HEK293 (cell line): Measurements from ENCODE around the gene SYNE1.

Source experiments
- CTCF ChIA-PET: fragments of 350-600 bp; formaldehyde crosslinking; extraction: SDS; loops from one replicate; lab custom pipeline; 2021; ENCODE audit warnings: antibody characterized with exemption; lab: Yijun Ruan, JAX
- POLR2A ChIA-PET: fragments of 300-600 bp; formaldehyde crosslinking; extraction: SDS; loops from one replicate; lab custom pipeline; 2020; ENCODE audit warnings: antibody characterized with exemption, inconsistent platforms; lab: Yijun Ruan, JAX
- H3K27ac ChIP-seq: fragments of 200-500 bp; sonication (Bioruptor generic); 2 replicates; pipeline ENCODE4 v1.5.1; 2014; ENCODE audit warnings: low read depth, low read length, control low read depth, inconsistent platforms; ENCODE audit errors: extremely low read depth
- H3K36me3 ChIP-seq, 2 experiments: fragments of 200-500 bp in 1 of 2; sonication (Bioruptor generic) in 1 of 2; 1 replicate in 1 of 2; 2 replicates in 1 of 2; pipeline ENCODE4 v1.5.1; 2014 to 2017; ENCODE audit warnings: inconsistent platforms in 2 of 2, low read length in 2 of 2; ENCODE audit not compliant: control insufficient read depth in 2 of 2, insufficient read depth in 1 of 2
- H3K4me1 ChIP-seq: fragments of 200-500 bp; sonication (Bioruptor generic); 2 replicates; pipeline ENCODE4 v1.5.1; 2014; ENCODE audit warnings: mild to moderate bottlenecking, low read length, inconsistent platforms; ENCODE audit not compliant: control insufficient read depth, insufficient read depth
- H3K4me3 ChIP-seq: 2 replicates; pipeline ENCODE4 v1.5.1; 2011; ENCODE audit warnings: low read depth, mild to moderate bottlenecking, control low read depth, low read length, moderate library complexity
- H3K9me3 ChIP-seq: fragments of 200-500 bp; sonication (Bioruptor generic); 2 replicates; pipeline ENCODE4 v1.5.1; 2014; ENCODE audit warnings: low read depth, low read length, inconsistent platforms; ENCODE audit not compliant: control insufficient read depth, insufficient read depth
- GLI2 ChIP-seq: fragments of 450-650 bp; formaldehyde crosslinking; IDR thresholded peaks from 2 replicates; pipeline ENCODE4; 2017; ENCODE audit warnings: missing biosample characterization, missing genetic modification characterization, low read depth, borderline replicate concordance
- SP3 ChIP-seq: fragments of 450-650 bp; formaldehyde crosslinking; IDR thresholded peaks from 2 replicates; pipeline ENCODE4 v1.5.1; 2016; ENCODE audit warnings: missing biosample characterization, missing genetic modification characterization
- ZBTB20 ChIP-seq: fragments of 450-650 bp; formaldehyde crosslinking; IDR thresholded peaks from 2 replicates; pipeline ENCODE4 v1.5.1; 2016; ENCODE audit warnings: missing biosample characterization, missing genetic modification characterization
- ZFP41 ChIP-seq: fragments of 450-650 bp; formaldehyde crosslinking; IDR thresholded peaks from 2 replicates; pipeline ENCODE4 v1.5.1; 2016; ENCODE audit warnings: missing biosample characterization, missing genetic modification characterization, borderline replicate concordance
- ZNF133 ChIP-seq: fragments of 450-650 bp; formaldehyde crosslinking; IDR thresholded peaks from 2 replicates; pipeline ENCODE4 v1.5.1; 2016; ENCODE audit warnings: missing biosample characterization, missing genetic modification characterization
- ZNF146 ChIP-seq: fragments of 450-650 bp; formaldehyde crosslinking; IDR thresholded peaks from 2 replicates; pipeline ENCODE4 v1.5.1; 2016; ENCODE audit warnings: missing biosample characterization, missing genetic modification characterization
- ZNF174 ChIP-seq: fragments of 450-650 bp; formaldehyde crosslinking; IDR thresholded peaks from 2 replicates; pipeline ENCODE4 v1.5.0; 2017; ENCODE audit warnings: missing biosample characterization, mild to moderate bottlenecking, missing genetic modification characterization
- ZNF266 ChIP-seq: fragments of 450-650 bp; formaldehyde crosslinking; IDR thresholded peaks from 2 replicates; pipeline ENCODE4 v1.5.1; 2016; ENCODE audit warnings: missing biosample characterization, missing genetic modification characterization, low read depth
- ZNF433 ChIP-seq: fragments of 450-650 bp; formaldehyde crosslinking; IDR thresholded peaks from 2 replicates; pipeline ENCODE4 v1.5.1; 2016; ENCODE audit warnings: missing biosample characterization, missing genetic modification characterization, low read depth
- ZNF473 ChIP-seq: fragments of 450-650 bp; formaldehyde crosslinking; IDR thresholded peaks from 2 replicates; pipeline ENCODE4 v1.5.1; 2017; ENCODE audit warnings: missing biosample characterization, missing genetic modification characterization
- ZNF501 ChIP-seq: fragments of 450-650 bp; formaldehyde crosslinking; IDR thresholded peaks from 2 replicates; pipeline ENCODE4 v1.5.1; 2016; ENCODE audit warnings: missing biosample characterization, missing genetic modification characterization
- ZNF529 ChIP-seq: fragments of 450-650 bp; formaldehyde crosslinking; IDR thresholded peaks from 2 replicates; pipeline ENCODE4 v1.5.1; 2017; ENCODE audit warnings: missing genetic modification characterization, missing biosample characterization; ENCODE audit not compliant: insufficient replicate concordance
- ZNF621 ChIP-seq: fragments of 450-650 bp; formaldehyde crosslinking; IDR thresholded peaks from 2 replicates; pipeline ENCODE4 v1.5.1; 2017; ENCODE audit warnings: missing biosample characterization, missing genetic modification characterization
- ZNF776 ChIP-seq: fragments of 450-650 bp; formaldehyde crosslinking; IDR thresholded peaks from 2 replicates; pipeline ENCODE4 v1.5.0; 2017; ENCODE audit warnings: missing biosample characterization, missing genetic modification characterization, borderline replicate concordance
- ZNF785 ChIP-seq: fragments of 450-650 bp; formaldehyde crosslinking; IDR thresholded peaks from 2 replicates; pipeline ENCODE4 v1.5.1; 2016; ENCODE audit warnings: missing biosample characterization, missing genetic modification characterization
- ZSCAN23 ChIP-seq: fragments of 450-650 bp; formaldehyde crosslinking; IDR thresholded peaks from 2 replicates; pipeline ENCODE4 v1.5.1; 2016; ENCODE audit warnings: missing biosample characterization, missing genetic modification characterization
- ZSCAN30 ChIP-seq: fragments of 450-650 bp; IDR thresholded peaks from 2 replicates; pipeline ENCODE4 v1.5.1; 2018; ENCODE audit warnings: missing biosample characterization, mild to moderate bottlenecking, missing genetic modification characterization, moderate library complexity
- ZXDB ChIP-seq: fragments of 450-650 bp; formaldehyde crosslinking; IDR thresholded peaks from 2 replicates; pipeline ENCODE4 v1.5.1; 2016; ENCODE audit warnings: missing biosample characterization, missing genetic modification characterization
- TF ChIP-seq, protein P1 (sequence below): fragments of 450-650 bp; formaldehyde crosslinking; IDR thresholded peaks from 2 replicates; pipeline ENCODE4 v1.5.1; 2016; ENCODE audit warnings: missing biosample characterization, missing genetic modification characterization, borderline replicate concordance
- TF ChIP-seq, protein P2 (sequence below): fragments of 450-650 bp; formaldehyde crosslinking; IDR thresholded peaks from 2 replicates; pipeline ENCODE4 v1.5.1; 2017; ENCODE audit warnings: missing biosample characterization, missing genetic modification characterization
- TF ChIP-seq, protein P3 (sequence below): fragments of 450-650 bp; formaldehyde crosslinking; IDR thresholded peaks from 2 replicates; pipeline ENCODE4 v1.5.1; 2016; ENCODE audit warnings: missing biosample characterization, missing genetic modification characterization
- TF ChIP-seq, protein P4 (sequence below): sonication (generic); formaldehyde crosslinking; IDR thresholded peaks from 2 replicates; pipeline ENCODE4 v1.8.1; 2022; ENCODE audit warnings: mild to moderate bottlenecking, moderate library complexity, missing genetic modification reagents
- TF ChIP-seq, protein P5 (sequence below): fragments of 450-650 bp; formaldehyde crosslinking; IDR thresholded peaks from 2 replicates; pipeline ENCODE4 v1.5.1; 2016; ENCODE audit warnings: missing biosample characterization, missing genetic modification characterization

The SYNE1 gene

DNA sequence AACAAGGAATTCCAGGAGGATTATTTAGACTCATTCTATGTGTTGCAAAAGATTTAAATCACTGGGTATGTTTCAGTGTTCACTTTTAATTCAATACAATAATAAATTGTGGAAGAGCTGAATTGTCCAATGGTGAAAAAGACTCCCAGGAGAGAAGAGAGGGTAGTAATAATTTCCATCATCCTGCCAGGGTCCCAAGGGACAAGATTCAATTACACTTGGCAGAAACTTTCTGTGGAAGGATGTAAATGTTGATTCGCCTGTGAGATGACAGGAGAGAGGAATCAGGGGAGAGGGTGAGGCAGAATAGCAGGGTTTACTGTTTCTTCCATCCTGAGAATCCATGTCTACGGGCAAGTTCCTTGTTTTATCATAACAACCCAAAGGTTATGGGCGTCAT lies 487.0 kb downstream of the SYNE1 start (continued):
- no peak for TF ChIP-seq GLI2 (tag by site-specific recombination)

DNA sequence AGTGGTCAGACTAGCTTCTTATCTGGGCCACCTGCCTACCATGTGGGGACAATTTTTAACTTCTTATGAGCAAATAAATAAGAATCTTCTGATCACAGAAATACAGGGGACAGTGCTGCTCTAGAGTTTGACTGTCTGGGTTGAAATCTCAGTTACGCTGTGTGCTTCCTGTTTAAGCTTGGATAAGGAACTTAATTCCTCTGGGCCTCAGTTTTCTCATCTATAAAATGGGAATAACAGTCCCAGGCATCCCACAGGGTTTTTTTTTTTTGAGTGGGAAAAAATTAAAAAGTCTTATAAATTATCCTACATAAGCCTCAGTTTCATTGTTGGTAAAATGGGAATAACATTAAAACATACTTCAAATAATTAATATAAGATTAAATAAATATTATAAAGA lies 488.8 kb downstream of the SYNE1 start:
- no peaks in the 10 kb centered on the region for H3K9me3 ChIP-seq
- H3K36me3 ChIP-seq = peaks cover 4 to 45% of the 10 kb centered on the region in 2 experiments; a peak in 1 of 3 replicates
- no peaks in the 10 kb centered on the region for H3K4me1 ChIP-seq
- ChIA-PET CTCF (no interaction called here), POLR2A (no interaction called here)
- H3K27ac ChIP-seq = no peak overlapping the region
- no peak overlapping the region for H3K4me3 ChIP-seq
- no peak for TF ChIP-seq ZNF473
- no peak for TF ChIP-seq ZSCAN23 (tag by site-specific recombination)
- TF ChIP-seq ZNF433 (tag by site-specific recombination) = no peak
- no peak for TF ChIP-seq ZNF266
- no peak for TF ChIP-seq ZNF501
- TF ChIP-seq ZXDB (tag by site-specific recombination) = no peak
- no peak for TF ChIP-seq ZNF146 (tag by site-specific recombination)
- TF ChIP-seq ZNF133 (tag by site-specific recombination) = no peak
- TF ChIP-seq, protein P1, sequence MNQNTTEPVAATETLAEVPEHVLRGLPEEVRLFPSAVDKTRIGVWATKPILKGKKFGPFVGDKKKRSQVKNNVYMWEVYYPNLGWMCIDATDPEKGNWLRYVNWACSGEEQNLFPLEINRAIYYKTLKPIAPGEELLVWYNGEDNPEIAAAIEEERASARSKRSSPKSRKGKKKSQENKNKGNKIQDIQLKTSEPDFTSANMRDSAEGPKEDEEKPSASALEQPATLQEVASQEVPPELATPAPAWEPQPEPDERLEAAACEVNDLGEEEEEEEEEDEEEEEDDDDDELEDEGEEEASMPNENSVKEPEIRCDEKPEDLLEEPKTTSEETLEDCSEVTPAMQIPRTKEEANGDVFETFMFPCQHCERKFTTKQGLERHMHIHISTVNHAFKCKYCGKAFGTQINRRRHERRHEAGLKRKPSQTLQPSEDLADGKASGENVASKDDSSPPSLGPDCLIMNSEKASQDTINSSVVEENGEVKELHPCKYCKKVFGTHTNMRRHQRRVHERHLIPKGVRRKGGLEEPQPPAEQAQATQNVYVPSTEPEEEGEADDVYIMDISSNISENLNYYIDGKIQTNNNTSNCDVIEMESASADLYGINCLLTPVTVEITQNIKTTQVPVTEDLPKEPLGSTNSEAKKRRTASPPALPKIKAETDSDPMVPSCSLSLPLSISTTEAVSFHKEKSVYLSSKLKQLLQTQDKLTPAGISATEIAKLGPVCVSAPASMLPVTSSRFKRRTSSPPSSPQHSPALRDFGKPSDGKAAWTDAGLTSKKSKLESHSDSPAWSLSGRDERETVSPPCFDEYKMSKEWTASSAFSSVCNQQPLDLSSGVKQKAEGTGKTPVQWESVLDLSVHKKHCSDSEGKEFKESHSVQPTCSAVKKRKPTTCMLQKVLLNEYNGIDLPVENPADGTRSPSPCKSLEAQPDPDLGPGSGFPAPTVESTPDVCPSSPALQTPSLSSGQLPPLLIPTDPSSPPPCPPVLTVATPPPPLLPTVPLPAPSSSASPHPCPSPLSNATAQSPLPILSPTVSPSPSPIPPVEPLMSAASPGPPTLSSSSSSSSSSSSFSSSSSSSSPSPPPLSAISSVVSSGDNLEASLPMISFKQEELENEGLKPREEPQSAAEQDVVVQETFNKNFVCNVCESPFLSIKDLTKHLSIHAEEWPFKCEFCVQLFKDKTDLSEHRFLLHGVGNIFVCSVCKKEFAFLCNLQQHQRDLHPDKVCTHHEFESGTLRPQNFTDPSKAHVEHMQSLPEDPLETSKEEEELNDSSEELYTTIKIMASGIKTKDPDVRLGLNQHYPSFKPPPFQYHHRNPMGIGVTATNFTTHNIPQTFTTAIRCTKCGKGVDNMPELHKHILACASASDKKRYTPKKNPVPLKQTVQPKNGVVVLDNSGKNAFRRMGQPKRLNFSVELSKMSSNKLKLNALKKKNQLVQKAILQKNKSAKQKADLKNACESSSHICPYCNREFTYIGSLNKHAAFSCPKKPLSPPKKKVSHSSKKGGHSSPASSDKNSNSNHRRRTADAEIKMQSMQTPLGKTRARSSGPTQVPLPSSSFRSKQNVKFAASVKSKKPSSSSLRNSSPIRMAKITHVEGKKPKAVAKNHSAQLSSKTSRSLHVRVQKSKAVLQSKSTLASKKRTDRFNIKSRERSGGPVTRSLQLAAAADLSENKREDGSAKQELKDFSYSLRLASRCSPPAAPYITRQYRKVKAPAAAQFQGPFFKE = no peak
- no peak for TF ChIP-seq ZFP41 (tag by site-specific recombination)
- no peak for TF ChIP-seq SP3
- TF ChIP-seq, protein P2, sequence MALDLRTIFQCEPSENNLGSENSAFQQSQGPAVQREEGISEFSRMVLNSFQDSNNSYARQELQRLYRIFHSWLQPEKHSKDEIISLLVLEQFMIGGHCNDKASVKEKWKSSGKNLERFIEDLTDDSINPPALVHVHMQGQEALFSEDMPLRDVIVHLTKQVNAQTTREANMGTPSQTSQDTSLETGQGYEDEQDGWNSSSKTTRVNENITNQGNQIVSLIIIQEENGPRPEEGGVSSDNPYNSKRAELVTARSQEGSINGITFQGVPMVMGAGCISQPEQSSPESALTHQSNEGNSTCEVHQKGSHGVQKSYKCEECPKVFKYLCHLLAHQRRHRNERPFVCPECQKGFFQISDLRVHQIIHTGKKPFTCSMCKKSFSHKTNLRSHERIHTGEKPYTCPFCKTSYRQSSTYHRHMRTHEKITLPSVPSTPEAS = no peak
- TF ChIP-seq ZNF529 = no peak

DNA sequence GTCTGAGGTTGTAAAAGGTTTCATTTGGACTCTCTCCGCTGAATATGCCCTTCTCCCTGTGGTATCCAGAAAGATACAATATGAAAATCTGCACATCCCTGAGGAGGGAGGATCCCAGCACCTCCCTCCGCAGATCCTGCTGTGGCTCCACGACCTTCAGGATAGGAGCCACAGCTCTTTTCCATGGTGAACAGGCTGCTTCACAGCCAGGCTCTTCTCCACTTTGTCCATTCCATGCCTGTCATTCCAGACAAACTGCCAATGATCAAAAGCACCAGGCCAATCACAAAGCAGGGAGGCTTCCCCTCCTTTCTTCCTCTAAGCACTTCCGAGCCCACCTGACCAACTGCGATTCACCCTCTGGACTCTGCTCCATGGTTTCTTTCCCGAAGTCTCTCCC lies 489.9 kb downstream of the SYNE1 start:
- H3K9me3 ChIP-seq = no peaks in the 10 kb centered on the region
- ChIA-PET POLR2A (no interaction called here), CTCF (interaction anchor here (0.7 kb wide), 1 partner anchor 23 kb away, joined by 3 read pairs; no protein-coding TSS in a partner anchor)
- H3K4me1 ChIP-seq = no peaks in the 10 kb centered on the region
- no peak overlapping the region for H3K4me3 ChIP-seq
- peaks cover 4 to 45% of the 10 kb centered on the region in 2 experiments; a peak in 1 of 3 replicates for H3K36me3 ChIP-seq
- H3K27ac ChIP-seq = no peak overlapping the region
- TF ChIP-seq ZNF785 (tag by site-specific recombination) (no peak), ZNF433 (tag by site-specific recombination) (no peak), ZNF621 (no peak), ZNF776 (tag by site-specific recombination) (no peak), ZSCAN30 (tag by site-specific recombination) (no peak), ZNF174 (no peak), ZBTB20 (no peak)
- TF ChIP-seq, protein P3, sequence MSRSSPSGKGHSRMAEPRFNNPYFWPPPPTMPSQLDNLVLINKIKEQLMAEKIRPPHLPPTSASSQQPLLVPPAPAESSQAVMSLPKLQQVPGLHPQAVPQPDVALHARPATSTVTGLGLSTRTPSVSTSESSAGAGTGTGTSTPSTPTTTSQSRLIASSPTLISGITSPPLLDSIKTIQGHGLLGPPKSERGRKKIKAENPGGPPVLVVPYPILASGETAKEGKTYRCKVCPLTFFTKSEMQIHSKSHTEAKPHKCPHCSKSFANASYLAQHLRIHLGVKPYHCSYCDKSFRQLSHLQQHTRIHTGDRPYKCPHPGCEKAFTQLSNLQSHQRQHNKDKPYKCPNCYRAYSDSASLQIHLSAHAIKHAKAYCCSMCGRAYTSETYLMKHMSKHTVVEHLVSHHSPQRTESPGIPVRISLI (tag by site-specific recombination) = no peak
- TF ChIP-seq, protein P4, sequence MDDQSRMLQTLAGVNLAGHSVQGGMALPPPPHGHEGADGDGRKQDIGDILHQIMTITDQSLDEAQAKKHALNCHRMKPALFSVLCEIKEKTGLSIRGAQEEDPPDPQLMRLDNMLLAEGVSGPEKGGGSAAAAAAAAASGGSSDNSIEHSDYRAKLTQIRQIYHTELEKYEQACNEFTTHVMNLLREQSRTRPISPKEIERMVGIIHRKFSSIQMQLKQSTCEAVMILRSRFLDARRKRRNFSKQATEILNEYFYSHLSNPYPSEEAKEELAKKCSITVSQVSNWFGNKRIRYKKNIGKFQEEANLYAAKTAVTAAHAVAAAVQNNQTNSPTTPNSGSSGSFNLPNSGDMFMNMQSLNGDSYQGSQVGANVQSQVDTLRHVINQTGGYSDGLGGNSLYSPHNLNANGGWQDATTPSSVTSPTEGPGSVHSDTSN (CRISPR knock-in tag) = no peak
- TF ChIP-seq, protein P5, sequence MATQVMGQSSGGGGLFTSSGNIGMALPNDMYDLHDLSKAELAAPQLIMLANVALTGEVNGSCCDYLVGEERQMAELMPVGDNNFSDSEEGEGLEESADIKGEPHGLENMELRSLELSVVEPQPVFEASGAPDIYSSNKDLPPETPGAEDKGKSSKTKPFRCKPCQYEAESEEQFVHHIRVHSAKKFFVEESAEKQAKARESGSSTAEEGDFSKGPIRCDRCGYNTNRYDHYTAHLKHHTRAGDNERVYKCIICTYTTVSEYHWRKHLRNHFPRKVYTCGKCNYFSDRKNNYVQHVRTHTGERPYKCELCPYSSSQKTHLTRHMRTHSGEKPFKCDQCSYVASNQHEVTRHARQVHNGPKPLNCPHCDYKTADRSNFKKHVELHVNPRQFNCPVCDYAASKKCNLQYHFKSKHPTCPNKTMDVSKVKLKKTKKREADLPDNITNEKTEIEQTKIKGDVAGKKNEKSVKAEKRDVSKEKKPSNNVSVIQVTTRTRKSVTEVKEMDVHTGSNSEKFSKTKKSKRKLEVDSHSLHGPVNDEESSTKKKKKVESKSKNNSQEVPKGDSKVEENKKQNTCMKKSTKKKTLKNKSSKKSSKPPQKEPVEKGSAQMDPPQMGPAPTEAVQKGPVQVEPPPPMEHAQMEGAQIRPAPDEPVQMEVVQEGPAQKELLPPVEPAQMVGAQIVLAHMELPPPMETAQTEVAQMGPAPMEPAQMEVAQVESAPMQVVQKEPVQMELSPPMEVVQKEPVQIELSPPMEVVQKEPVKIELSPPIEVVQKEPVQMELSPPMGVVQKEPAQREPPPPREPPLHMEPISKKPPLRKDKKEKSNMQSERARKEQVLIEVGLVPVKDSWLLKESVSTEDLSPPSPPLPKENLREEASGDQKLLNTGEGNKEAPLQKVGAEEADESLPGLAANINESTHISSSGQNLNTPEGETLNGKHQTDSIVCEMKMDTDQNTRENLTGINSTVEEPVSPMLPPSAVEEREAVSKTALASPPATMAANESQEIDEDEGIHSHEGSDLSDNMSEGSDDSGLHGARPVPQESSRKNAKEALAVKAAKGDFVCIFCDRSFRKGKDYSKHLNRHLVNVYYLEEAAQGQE (tag by site-specific recombination) = no peak
